ENCODE measurements around the gene STXBP6.

The STXBP6 gene

GRCh38 chr14:24866067-24866639 is 183.8 kb downstream of the STXBP6 start:
- TF ChIP-seq, protein P1, sequence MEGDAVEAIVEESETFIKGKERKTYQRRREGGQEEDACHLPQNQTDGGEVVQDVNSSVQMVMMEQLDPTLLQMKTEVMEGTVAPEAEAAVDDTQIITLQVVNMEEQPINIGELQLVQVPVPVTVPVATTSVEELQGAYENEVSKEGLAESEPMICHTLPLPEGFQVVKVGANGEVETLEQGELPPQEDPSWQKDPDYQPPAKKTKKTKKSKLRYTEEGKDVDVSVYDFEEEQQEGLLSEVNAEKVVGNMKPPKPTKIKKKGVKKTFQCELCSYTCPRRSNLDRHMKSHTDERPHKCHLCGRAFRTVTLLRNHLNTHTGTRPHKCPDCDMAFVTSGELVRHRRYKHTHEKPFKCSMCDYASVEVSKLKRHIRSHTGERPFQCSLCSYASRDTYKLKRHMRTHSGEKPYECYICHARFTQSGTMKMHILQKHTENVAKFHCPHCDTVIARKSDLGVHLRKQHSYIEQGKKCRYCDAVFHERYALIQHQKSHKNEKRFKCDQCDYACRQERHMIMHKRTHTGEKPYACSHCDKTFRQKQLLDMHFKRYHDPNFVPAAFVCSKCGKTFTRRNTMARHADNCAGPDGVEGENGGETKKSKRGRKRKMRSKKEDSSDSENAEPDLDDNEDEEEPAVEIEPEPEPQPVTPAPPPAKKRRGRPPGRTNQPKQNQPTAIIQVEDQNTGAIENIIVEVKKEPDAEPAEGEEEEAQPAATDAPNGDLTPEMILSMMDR (IDR thresholded peaks at IDR 0.05): no peak
- no peaks in the 10 kb centered on the region for H3K36me3 ChIP-seq
- H3K27ac ChIP-seq: no peak overlapping the region
- DNase-seq: no peak
- intact Hi-C loops (cut with DNase I; ENCODE audit: low total_unique reads): no loop called here
- H3K27me3 ChIP-seq: no peaks in the 10 kb centered on the region
- no peak overlapping the region for H3K4me3 ChIP-seq
- H3K9me3 ChIP-seq: no peaks in the 10 kb centered on the region
- no peaks in the 10 kb centered on the region for H3K4me1 ChIP-seq

- Histone ChIP-seq H3K9me3 (no peaks in the 10 kb centered on the region), H3K27me3 (no peaks in the 10 kb centered on the region), H3K36me3 (no peaks in the 10 kb centered on the region), H3K27ac (no peak overlapping the region), H3K4me1 (no peaks in the 10 kb centered on the region), H3K4me3 (no peak overlapping the region)
- DNase-seq: no peak
- intact Hi-C loops (cut with DNase I; ENCODE audit: low total_unique reads): no loop called here
- TF ChIP-seq, protein P1 (IDR thresholded peaks at IDR 0.05): no peak
Measured at GRCh38 chr14:24863968-24864684, 185.8 kb downstream of the STXBP6 start.

- intact Hi-C loops (cut with DNase I; ENCODE audit: low total_unique reads): no loop called here
- no peaks in the 10 kb centered on the region for H3K9me3 ChIP-seq
- DNase-seq: no peak
- TF ChIP-seq, protein P1 (IDR thresholded peaks at IDR 0.05): no peak
- no peaks in the 10 kb centered on the region for H3K4me1 ChIP-seq
- H3K27me3 ChIP-seq: no peaks in the 10 kb centered on the region
- no peaks in the 10 kb centered on the region for H3K36me3 ChIP-seq
- no peak overlapping the region for H3K4me3 ChIP-seq
- no peak overlapping the region for H3K27ac ChIP-seq
Measured at GRCh38 chr14:24861083-24861630, 188.8 kb downstream of the STXBP6 start.

DNA sequence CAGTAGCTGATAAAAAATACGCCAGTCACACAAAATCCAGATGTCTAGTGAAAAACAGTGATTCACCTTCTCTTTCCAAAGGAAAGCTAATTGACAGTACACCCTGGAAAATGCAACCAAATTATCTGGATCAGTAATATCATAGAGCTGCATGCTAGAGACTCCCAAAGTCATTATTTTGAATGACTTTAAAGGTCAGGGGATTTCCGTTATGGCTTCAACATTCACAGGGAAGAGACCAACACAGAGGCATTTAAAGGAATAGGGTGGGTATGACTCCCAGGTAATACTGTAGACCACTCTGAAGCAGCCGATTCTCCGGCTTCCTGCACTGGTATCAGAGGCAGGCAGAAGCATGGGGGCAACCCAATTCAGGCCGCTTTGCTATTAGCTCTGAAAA is 190.4 kb downstream of the STXBP6 start:
- no peaks in the 10 kb centered on the region for H3K27me3 ChIP-seq
- DNase-seq: no peak
- intact Hi-C loops (cut with DNase I; ENCODE audit: low total_unique reads): no loop called here
- no peaks in the 10 kb centered on the region for H3K9me3 ChIP-seq
- no peaks in the 10 kb centered on the region for H3K36me3 ChIP-seq
- no peak overlapping the region for H3K4me3 ChIP-seq
- TF ChIP-seq, protein P1 (IDR thresholded peaks at IDR 0.05): no peak
- H3K4me1 ChIP-seq: no peaks in the 10 kb centered on the region
- H3K27ac ChIP-seq: no peak overlapping the region

DNA sequence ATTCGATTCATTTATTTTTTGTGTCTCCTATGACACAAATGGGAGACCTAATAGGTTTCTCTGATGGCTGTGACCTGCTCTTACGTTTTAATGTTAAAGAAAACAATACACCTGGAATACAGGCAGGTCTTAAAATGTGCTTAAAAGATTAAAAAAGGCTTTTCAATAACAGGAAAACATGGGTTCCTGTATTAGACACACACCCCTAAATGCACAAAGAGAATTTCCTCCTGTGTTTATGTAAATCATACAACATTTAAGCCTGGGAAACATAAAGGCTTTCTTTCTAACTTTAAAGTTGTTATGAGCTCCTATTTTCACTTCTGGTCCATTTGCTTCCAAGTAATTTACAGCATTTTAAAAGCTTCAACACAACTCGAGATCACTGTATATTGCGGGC is 191.3 kb downstream of the STXBP6 start:
- no peak for DNase-seq
- TF ChIP-seq, protein P1 (IDR thresholded peaks at IDR 0.05): no peak
- H3K27ac ChIP-seq: no peak overlapping the region
- no peaks in the 10 kb centered on the region for H3K36me3 ChIP-seq
- H3K27me3 ChIP-seq: no peaks in the 10 kb centered on the region
- H3K4me1 ChIP-seq: no peaks in the 10 kb centered on the region
- H3K9me3 ChIP-seq: no peaks in the 10 kb centered on the region
- H3K4me3 ChIP-seq: no peak overlapping the region
- intact Hi-C loops (cut with DNase I; ENCODE audit: low total_unique reads): no loop called here
